Keratinocyte (primary cell): ENCODE results near the gene GPR39. TPM values are rescaled to one million over a fixed set of nuclear protein-coding genes. Genes with fewer than 3 reads are reported as not detected.

Experiments used
- DNase-seq: peaks from one replicate; pipeline ENCODE4 v3.0.0-alpha.2; 2011; ENCODE audit warnings: low read depth, missing footprints, low spot score
- FAIRE-seq: peaks from 2 replicates; lab custom pipeline; 2011; peaks lifted over from hg19 to GRCh38; lab: Jason Lieb, UNC
- H2AFZ ChIP-seq: 2 replicates; pipeline ENCODE4 v1.6.0; 2012; ENCODE audit warnings: low read length, control low read depth, inconsistent platforms; ENCODE audit not compliant: control insufficient read depth
- H3K27ac ChIP-seq: 2 replicates; pipeline ENCODE4 v1.5.1; 2011; ENCODE audit warnings: low read length; ENCODE audit not compliant: control insufficient read depth, insufficient read depth
- H3K27me3 ChIP-seq: 3 replicates; pipeline ENCODE4 v1.6.0; 2011; ENCODE audit warnings: low read length; ENCODE audit not compliant: control insufficient read depth, insufficient read depth; ENCODE audit errors: extremely low read depth
- H3K36me3 ChIP-seq, 2 experiments: 2 replicates in 1 of 2; 3 replicates in 1 of 2; pipeline ENCODE4 v1.5.1; 2011; ENCODE audit warnings: low read length in 2 of 2, mild to moderate bottlenecking in 1 of 2; ENCODE audit not compliant: control insufficient read depth in 2 of 2, insufficient read depth in 2 of 2; ENCODE audit errors: extremely low read depth in 1 of 2
- H3K4me1 ChIP-seq: 3 replicates; pipeline ENCODE4 v1.5.1; 2011; ENCODE audit warnings: low read length; ENCODE audit not compliant: control insufficient read depth, insufficient read depth; ENCODE audit errors: extremely low read depth
- H3K4me2 ChIP-seq: 3 replicates; pipeline ENCODE4 v1.6.0; 2011; ENCODE audit warnings: low read depth, low read length; ENCODE audit not compliant: control insufficient read depth, insufficient read depth; ENCODE audit errors: extremely low read depth
- H3K4me3 ChIP-seq, 3 experiments: fragments of 200-600 bp in 1 of 3; sonication (generic) in 1 of 3; 2 replicates in 2 of 3; 3 replicates in 1 of 3; pipeline ENCODE4 v1.5.1; 2011 to 2016; ENCODE audit warnings: low read length in 3 of 3, mild to moderate bottlenecking in 3 of 3, control low read depth in 2 of 3, inconsistent platforms in 1 of 3, low read depth in 1 of 3, mixed read lengths in 1 of 3, mixed run types in 1 of 3, moderate library complexity in 1 of 3; ENCODE audit not compliant: control insufficient read depth in 2 of 3, insufficient read depth in 2 of 3; ENCODE audit errors: extremely low read depth in 1 of 3
- H3K79me2 ChIP-seq: 2 replicates; pipeline ENCODE4 v1.6.0; 2012; ENCODE audit warnings: low read length; ENCODE audit not compliant: control insufficient read depth, insufficient read depth
- H3K9ac ChIP-seq: 3 replicates; pipeline ENCODE4 v1.6.0; 2011; ENCODE audit warnings: low read length; ENCODE audit not compliant: control insufficient read depth, insufficient read depth; ENCODE audit errors: extremely low read depth
- H3K9me1 ChIP-seq: 3 replicates; pipeline ENCODE4 v1.6.0; 2011; ENCODE audit warnings: low read length; ENCODE audit not compliant: control insufficient read depth, insufficient read depth; ENCODE audit errors: extremely low read depth
- H3K9me3 ChIP-seq: 2 replicates; pipeline ENCODE4 v1.5.1; 2012; ENCODE audit warnings: low read depth, low read length; ENCODE audit not compliant: control insufficient read depth
- H4K20me1 ChIP-seq: 3 replicates; pipeline ENCODE4 v1.6.0; 2011; ENCODE audit warnings: low read length; ENCODE audit not compliant: control insufficient read depth, insufficient read depth; ENCODE audit errors: extremely low read depth
- CTCF ChIP-seq, 3 experiments: IDR thresholded peaks in 1 of 3; conservative IDR thresholded peaks in 1 of 3; optimal IDR thresholded peaks in 1 of 3; 2 replicates in 2 of 3; 3 replicates in 1 of 3; pipeline versions ENCODE3 to v1.5.1; 2011; ENCODE audit warnings: low read length in 3 of 3, mild to moderate bottlenecking in 3 of 3, moderate library complexity in 2 of 3, control low read depth in 1 of 3, inconsistent platforms in 1 of 3; ENCODE audit not compliant: insufficient read depth in 2 of 3; ENCODE audit errors: extremely low read depth in 1 of 3
- EZH2 ChIP-seq: IDR thresholded peaks from one replicate; pipeline ENCODE4 v1.6.1; 2012; ENCODE audit warnings: inconsistent platforms, mild to moderate bottlenecking, low read length, moderate library complexity
- dilution Hi-C: fragments of 300-500 bp; cut with MboI; formaldehyde crosslinking; loops from one replicate; pipeline ENCODE4 v1.7.0; 2020; ENCODE audit warnings: low sequenced_read_pairs; ENCODE audit not compliant: extremely low pct_ligation_motif_present
- polyA plus RNA-seq, 5 experiments: library from polyadenylated mRNA; depleted of rRNA in 3 of 5; stranded (reverse) in 3 of 5; stranded (forward) in 1 of 5; unstranded in 1 of 5; fragments of >200 nt; gene quantifications; 1 replicate in 1 of 5; 2 replicates in 3 of 5; 3 replicates in 1 of 5; pipeline versions ENCODE4 v1.2.1 to v1.2.3, GENCODE V29; 2011 to 2012; ENCODE audit warnings: missing spikeins in 2 of 5, low read depth in 1 of 5, low replicate concordance in 1 of 5

The GPR39 gene
- polyA plus RNA-seq, 1 donor (not counting 4 experiments of a cell fraction or from before 2014, with no cell fraction given): 4.7 TPM

DNA sequence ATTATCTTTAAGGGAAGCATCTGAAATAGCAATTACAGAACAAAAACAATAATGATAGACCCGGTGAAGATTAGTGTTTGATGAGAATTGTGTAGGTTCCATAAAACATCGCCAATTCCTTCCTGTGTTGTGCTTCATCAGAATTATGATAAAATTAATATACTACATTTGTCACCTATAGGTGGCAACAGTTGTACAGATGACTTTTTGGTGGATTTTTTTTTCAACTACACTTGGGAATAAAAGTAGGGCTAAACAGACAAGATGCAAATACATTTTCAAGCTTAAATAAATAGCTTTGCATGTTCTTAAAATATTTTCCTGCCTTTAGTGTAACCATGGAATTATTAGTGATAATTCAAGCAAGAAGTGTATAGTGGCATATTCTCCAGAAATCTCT lies 260.4 kb downstream of the GPR39 start:
- no peaks in the 10 kb centered on the region for H3K36me3 ChIP-seq
- no peak overlapping the region for H3K4me3 ChIP-seq
- H3K9me1 ChIP-seq: no peaks in the 10 kb centered on the region
- FAIRE-seq: no peak
- no peak overlapping the region for H2AFZ ChIP-seq
- H3K9ac ChIP-seq: no peak overlapping the region
- TF ChIP-seq EZH2 (no peak), CTCF (optimal IDR thresholded peaks at IDR 0.05 in 1 of 3, IDR thresholded peaks at IDR 0.05 in 1 of 3, conservative IDR thresholded peaks at IDR 0.05 in 1 of 3; ENCODE audit: extremely low read depth in 1 of 3, insufficient read depth in 2 of 3, low read length in 3 of 3) (peak in 1 of 3 experiments; percentile 3)
- no peak overlapping the region for H3K4me2 ChIP-seq
- no peak for DNase-seq
- no peaks in the 10 kb centered on the region for H3K79me2 ChIP-seq
- no peaks in the 10 kb centered on the region for H3K27me3 ChIP-seq
- H3K9me3 ChIP-seq: no peaks in the 10 kb centered on the region
- H3K27ac ChIP-seq: no peak overlapping the region
- no peaks in the 10 kb centered on the region for H4K20me1 ChIP-seq
- no peaks in the 10 kb centered on the region for H3K4me1 ChIP-seq
- dilution Hi-C loops: no loop called here

- no peaks in the 10 kb centered on the region for H4K20me1 ChIP-seq
- no peak overlapping the region for H3K4me2 ChIP-seq
- DNase-seq (no peak), FAIRE-seq (no peak)
- no peaks in the 10 kb centered on the region for H3K79me2 ChIP-seq
- no peaks in the 10 kb centered on the region for H3K27me3 ChIP-seq
- H3K4me3 ChIP-seq: no peak overlapping the region
- no peaks in the 10 kb centered on the region for H3K4me1 ChIP-seq
- no peaks in the 10 kb centered on the region for H3K36me3 ChIP-seq
- no peaks in the 10 kb centered on the region for H3K9me3 ChIP-seq
- TF ChIP-seq CTCF (optimal IDR thresholded peaks at IDR 0.05 in 1 of 3, IDR thresholded peaks at IDR 0.05 in 1 of 3, conservative IDR thresholded peaks at IDR 0.05 in 1 of 3; ENCODE audit: extremely low read depth in 1 of 3, insufficient read depth in 2 of 3, low read length in 3 of 3) (no peak), EZH2 (no peak)
- H3K27ac ChIP-seq: no peak overlapping the region
- dilution Hi-C loops: no loop called here
- no peaks in the 10 kb centered on the region for H3K9me1 ChIP-seq
- H3K9ac ChIP-seq: no peak overlapping the region
- H2AFZ ChIP-seq: no peak overlapping the region
These were observed 261.1 kb downstream of the GPR39 start for GRCh38 chr2:132677661-132678060.
